UCSD-AML1 (cell line): ENCODE results near the gene CREB3.

Source experiments
- DNase-seq: peaks from one replicate; lab custom pipeline; 2025; ENCODE audit not compliant: unreplicated experiment; lab: John Stamatoyannopoulos, UW

The CREB3 gene, protein sequence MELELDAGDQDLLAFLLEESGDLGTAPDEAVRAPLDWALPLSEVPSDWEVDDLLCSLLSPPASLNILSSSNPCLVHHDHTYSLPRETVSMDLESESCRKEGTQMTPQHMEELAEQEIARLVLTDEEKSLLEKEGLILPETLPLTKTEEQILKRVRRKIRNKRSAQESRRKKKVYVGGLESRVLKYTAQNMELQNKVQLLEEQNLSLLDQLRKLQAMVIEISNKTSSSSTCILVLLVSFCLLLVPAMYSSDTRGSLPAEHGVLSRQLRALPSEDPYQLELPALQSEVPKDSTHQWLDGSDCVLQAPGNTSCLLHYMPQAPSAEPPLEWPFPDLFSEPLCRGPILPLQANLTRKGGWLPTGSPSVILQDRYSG

DNA sequence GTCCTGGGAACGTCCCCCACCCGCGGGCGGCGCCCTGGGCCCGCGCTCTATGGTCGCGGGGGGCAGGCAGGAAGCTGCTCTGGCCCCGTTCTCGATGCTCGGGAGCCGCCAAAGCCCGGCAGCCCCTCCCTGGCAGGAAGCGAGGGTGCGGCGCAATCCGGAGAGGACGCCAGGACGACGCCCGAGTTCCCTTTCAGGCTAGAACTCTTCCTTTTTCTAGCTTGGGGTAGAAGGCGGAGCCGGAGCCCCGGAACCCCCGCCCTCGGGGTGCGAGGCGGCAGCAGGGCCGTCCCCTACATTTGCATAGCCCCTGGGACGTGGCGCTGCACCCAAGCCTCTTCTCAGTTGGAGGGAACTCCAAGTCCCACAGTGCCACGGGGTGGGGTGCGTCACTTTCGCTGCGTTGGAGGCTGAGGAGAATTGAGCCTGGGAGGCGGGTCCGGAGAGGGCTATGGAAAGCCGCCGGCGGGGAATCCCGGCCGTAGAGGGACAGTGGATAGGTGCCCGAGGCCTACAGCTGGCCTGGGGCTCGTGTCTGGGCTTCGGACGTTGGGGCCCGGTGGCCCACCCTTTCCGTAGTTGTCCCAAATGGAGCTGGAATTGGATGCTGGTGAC lies at the start of gene CREB3, which contains the start of gene TLN1:
Gene CREB3, plus strand, starts transcription at position 482 of the 615 bp plus-strand sequence. Its CDS starts 107 bp downstream, at position 589.
Gene TLN1, minus strand, starts transcription at position 11 of the 615 bp plus-strand sequence. CDS start 6,501 bp downstream, outside the sequence.
- DNase-seq: peak; percentile 99

GRCh38 chr9:35683323-35683722 lies 49.1 kb upstream of the CREB3 start:
- DNase-seq: no peak

DNA sequence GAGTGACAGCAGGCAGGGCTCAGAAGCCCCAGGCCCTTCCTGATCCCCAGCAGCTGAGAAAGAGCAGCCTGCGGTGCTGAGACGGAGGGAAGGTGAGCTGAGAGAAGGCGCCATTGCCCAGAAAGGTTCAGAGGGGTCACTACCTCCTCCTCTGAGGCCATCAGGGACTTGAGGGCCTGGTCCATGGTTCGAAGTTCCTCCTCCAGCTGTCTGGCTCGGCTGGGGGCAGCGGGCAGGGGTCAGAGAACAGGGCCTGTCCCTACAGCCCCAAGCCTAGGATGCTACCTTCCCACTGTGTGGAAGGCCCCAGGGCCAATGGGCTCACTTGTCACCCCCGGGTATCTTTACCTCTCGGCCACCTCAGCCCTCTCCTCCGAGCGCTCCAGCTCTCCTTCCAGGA lies 47.5 kb upstream of the CREB3 start:
- no peak for DNase-seq

GRCh38 chr9:35685506-35685905 lies 47.0 kb upstream of the CREB3 start:
- no peak for DNase-seq

- no peak for DNase-seq
Measured at GRCh38 chr9:35686222-35687203, 46.0 kb upstream of the CREB3 start.

DNA sequence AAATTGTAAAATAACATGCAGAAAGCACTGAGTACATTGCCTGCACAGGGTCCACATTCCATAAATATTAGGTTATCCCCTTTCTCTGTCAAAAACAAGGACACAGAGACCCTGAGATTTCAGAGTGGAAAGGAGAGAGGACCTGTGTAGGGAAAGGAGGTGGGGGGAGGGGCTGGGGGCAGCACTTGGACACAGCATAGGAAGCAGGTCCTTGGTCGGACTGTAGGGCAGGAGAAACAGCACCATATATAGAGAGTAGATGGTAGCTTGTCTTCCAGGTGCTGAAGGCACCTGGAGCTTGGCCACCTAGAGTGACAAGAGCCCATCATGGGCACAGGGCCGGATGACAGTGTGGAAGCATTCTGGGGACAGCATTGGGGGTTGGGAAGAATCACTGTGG lies 45.2 kb upstream of the CREB3 start:
- DNase-seq: no peak

DNA sequence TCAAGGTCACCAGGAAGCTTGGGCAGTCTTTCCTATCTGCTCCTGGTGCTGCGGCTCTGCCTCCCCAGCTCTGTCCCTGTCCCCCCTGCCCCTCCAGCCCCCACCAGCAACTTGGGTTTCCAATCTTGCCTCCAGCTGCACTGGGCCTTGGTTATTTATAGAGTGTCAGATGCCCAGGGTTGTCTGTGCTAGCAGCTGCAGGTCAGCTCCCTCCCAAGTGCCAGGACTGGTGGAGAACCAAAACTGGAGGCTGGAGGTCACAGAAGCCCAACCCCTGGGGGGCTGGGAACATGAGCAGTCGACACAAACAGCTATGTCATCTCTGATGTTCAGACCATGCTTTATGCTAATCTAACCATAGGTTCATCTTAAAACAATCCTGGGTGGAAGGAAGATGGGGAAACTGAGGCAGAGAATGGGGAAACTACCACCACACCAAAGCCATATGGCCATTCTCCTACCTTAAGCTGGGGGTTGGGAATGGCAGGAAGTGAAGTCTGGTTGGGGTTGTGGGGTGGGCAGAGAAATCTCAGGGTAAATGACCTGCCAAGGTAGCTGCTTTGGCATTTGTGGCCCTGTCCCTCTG lies 44.4 kb upstream of the CREB3 start:
- DNase-seq: no peak

DNA sequence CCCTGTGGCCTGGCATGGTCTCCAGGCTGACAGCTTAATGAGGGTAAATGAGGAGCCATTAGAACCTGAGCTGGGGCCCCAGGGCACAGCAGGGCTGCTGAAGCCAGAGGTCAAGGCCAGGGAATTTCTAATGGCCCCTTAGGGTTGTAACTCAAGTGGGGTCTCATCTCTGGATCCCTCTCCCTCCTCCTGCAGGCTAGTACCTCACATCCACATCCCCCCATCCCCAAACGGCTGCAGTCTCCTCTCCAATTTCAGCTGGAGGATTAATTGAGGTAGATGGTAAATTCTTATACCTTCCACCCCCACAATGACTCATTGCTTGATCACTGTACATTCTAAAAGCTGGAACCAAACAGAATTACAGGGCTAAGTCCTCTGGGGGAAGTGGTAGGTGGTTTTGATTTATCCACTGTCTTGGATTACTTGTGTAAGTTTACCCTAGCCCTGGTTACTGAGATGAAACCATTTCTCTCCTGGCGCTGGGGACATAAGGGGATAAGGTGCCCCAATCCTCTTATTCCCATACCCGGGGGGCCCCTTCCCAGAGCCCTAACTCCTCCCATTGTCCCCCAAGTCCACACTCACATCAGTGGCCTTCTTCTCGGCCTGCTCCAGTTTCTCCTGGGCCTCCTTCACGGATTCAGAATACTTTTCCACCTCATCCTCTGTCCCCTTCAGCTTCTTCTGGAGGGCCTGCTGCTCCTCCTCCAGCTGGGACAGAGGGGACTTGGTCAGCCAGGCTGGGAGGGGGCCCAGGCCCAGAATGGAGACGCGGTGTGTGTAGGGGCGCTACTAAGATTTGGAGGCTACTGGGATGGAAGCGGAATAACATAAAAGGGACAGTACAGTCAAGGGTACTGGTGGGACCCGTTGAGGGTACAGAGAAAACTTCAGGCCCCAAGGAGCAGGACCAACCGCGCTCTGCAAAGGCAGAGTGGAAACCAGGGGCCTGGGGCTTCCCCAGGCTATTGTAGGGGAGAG lies 43.6 kb upstream of the CREB3 start:
- no peak for DNase-seq

DNA sequence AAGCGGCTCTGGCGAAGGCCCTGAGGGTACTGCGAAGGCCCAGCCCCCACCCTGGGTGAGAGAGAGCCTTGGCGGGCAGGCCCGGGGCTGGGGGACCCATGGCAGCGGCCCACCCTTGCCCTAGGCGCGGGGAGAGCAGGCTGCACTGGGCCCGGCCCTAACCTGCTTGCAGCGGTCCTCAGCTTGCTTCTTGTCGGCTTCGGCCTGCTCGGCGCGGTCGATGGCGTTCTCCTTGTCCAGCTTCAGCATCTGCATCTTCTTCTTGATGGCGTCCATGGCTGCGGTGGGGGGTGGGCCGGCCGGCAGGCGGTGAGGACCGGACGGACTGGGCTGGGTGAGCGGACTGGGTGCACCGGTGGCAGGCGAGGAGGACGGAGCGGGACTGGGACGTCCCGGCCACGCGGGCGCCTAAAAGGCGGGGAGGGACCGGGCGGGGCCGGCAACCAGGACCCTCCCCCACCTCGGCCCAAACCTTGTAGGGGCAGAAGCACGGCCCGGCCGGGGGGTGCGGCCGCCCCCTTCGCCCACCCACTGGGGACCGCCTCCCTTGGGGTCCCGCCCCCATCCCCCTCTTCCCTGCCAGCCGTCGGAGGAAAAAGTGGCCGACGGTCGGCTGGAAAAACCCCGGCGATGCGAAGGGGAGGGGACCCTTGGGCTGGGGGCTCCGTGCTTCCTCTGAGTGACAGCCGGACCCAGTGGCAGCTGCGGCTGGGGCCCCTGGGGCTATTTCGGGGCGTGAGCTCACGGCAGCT lies 42.7 kb upstream of the CREB3 start, which contains the start of gene TPM2:
Gene TPM2, minus strand, starts transcription at position 384 of the 752 bp plus-strand sequence. Its CDS starts 108 bp downstream, at position 276.
- DNase-seq: no peak

- DNase-seq: no peak
Measured at GRCh38 chr9:35690294-35690613, 42.2 kb upstream of the CREB3 start.

DNA sequence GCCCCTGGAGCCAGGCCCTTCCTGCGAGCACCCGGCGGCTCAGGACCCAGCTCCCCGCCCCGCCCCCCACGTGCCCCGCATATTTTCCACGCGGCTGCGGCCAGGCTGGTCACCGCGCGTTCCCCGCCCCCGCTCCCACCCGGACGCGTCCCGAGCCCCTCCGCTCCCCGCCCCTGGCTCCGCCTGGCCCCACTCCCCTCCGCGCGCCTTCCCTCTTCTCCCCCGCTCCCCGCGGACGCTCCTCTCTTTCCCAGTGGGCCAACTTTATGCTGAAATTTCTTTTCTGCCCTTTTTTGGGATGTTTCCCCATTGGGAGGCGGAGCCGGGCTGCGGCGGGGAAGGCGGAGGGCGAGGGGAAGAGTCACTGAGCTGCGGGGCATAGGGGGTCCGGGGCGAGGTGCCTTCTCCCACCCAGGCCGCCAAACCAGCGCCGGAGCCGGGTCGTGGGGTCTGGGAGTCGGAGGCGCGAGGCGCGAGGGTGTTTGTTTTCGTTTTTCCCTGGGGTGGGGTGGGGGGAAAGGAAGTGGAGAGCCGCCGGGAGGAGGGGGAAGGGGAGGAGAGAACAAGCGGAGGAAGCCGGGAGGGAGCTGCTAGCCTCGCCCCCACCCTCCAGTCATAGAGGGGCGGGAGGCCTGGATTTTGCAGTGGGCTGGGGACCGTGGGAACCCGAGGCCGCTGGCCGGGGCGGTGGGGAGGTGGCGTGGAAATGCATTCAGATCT lies 41.7 kb upstream of the CREB3 start:
- DNase-seq: peak; percentile 64

DNA sequence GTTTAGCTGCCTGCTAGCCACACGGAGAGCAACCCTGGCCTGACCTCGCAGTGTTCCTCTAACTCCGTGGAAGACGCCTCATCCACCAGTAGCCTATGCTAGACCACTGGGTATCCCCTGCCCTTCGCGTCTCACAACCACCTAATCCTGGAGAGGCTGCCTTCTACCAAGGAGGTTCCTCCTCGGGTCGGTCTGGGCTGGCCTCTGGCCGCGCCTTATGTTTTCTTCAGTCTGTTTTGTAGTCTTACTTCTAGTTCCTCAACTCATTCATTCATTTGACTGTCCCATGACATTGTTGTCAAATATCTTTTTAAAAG lies 41.2 kb upstream of the CREB3 start:
- no peak for DNase-seq

DNA sequence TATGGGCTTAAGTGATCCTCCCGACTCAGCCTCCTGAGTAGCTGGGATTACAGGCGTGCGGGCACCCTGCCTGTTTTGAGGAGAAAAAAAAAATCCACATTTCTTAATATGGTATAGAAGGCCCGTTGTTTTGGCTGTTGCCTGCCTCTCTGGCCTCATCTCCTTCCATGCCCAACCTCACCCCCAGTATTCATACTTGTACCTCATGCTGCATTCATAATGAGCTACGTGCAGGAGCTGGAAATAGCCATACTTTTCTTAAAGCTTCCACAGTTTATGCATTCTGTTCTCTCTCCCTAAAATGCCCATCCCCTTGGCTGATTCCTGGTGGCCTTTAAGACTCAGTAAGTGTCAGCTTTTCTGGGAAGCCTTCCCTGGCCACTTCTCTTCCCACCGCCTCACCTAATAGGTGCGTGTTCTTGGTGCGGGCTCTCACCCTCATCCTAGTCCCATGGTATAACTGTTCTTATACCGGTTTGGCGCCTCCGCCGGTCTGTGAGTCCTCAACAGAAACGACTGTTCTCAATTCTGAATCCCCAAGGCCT lies 40.6 kb upstream of the CREB3 start:
- no peak for DNase-seq

DNA sequence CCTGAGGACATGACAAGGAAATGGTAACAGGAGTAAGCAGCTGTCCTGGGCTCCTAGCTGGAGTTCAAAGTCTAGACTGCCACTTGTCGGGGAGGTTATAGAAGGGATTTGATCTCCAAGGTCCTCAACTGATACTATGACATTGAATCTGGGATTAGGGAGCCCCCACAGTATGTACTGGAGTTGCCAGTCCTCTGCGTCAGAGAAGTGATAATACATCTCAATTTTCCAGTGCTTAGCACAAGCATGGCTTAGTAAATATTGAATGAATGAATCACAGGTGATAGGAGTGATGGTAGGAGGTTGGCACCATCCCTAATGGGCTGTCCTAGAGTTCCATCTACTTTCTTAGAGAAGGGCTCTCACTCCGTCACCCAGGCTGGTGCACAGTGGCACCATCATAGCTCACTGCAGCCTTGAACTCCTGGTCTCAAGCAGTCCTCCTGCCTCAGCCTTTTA lies 36.5 kb upstream of the CREB3 start:
- no peak for DNase-seq

DNA sequence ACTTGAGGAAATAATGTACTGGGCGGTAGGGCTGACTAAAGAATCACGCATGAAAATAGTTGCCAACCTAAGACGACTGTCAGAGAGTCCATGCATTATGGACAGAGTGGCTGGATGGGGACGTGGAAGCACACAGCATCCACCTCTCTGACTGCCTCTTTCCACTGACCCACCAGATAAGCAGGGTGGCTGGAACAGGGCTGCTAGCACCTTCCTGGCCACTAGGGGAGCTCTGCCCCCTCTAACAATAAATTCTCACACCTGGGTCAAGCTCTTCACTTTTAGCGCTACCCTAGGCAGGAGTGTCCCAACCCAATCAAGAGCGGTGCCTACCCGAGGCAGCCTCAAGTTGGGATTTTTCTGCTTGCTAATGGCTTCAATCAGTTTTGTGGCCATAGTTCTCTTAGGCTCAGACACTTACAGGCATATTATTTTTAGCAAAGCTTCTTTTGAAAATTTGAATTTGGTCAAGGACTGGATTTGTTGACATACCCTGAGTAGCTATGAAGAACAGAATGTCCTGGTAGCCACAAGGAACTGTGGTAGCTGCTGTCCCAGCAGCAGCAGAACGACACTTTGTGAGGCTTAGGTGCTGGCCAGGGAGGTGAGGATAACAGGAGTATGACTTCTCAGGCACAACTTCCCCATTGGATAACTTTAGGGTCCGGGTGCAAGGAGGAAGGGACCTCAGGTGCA lies 35.8 kb upstream of the CREB3 start:
- DNase-seq: peak; percentile 52

GRCh38 chr9:35697486-35697885 lies 35.0 kb upstream of the CREB3 start:
- no peak for DNase-seq

GRCh38 chr9:35698231-35698630 lies 34.2 kb upstream of the CREB3 start:
- no peak for DNase-seq

DNA sequence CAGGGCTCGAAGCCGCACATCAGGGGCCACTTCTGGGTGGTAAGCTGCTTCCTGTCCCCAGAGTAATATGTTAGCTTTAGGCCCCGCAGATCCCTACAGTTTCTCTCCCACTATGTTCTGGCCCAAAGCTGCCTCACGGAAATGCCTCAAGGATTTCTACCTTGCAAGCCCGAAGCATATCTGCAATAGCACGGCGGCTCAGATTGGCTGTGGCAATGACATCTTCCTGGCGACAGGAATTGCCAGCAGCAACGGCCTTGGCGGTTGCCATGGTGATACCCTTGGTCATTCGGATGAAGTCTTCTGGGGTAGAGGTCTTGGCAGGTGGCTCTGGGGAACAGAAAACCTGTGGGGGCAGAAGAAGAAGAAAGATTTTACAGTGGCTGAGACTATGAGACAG lies 32.4 kb upstream of the CREB3 start:
- DNase-seq: no peak
